Gastrocnemius medialis (tissue), 4 donors: Measurements from ENCODE around the gene NCOA7. TPM values are rescaled to one million over a fixed set of nuclear protein-coding genes. Genes with fewer than 3 reads are reported as not detected.

Experiments used
- ATAC-seq, 2 donors: fragments of 150-250 bp; one replicate each; pipeline ENCODE4 v1.9.1; 2016
- DNase-seq, 2 donors: peaks; one replicate each; pipeline ENCODE4 v3.0.0-alpha.2; 2019
- H3K27ac ChIP-seq, 4 donors: fragments of 200-600 bp; sonication (generic); 1 replicate in 1 of 4; 2 replicates in 3 of 4; pipeline ENCODE4 v1.5.1; 2016 to 2018; ENCODE audit warnings: mild to moderate bottlenecking in 2 of 4, moderate library complexity in 1 of 4
- H3K27me3 ChIP-seq, 3 donors: fragments of 200-600 bp; sonication (generic) in 2 of 3; 1 replicate in 1 of 3; 2 replicates in 2 of 3; pipeline versions ENCODE4 v1.5.1 to v1.6.0; 2016 to 2019; ENCODE audit warnings: mild to moderate bottlenecking in 1 of 3, moderate library complexity in 1 of 3
- H3K36me3 ChIP-seq, 2 donors: fragments of 200-600 bp; sonication (generic) in 1 of 2; one replicate each; pipeline ENCODE4 v1.5.1; 2017 to 2018
- H3K4me1 ChIP-seq, 2 donors: fragments of 200-600 bp; sonication (generic) in 1 of 2; one replicate each; pipeline ENCODE4 v1.5.1; 2016 to 2017; ENCODE audit warnings: mild to moderate bottlenecking in 2 of 2
- H3K4me3 ChIP-seq, 4 donors: fragments of 200-600 bp; sonication (generic) in 3 of 4; 1 replicate in 1 of 4; 2 replicates in 3 of 4; pipeline ENCODE4 v1.5.1; 2016 to 2019; ENCODE audit warnings: mild to moderate bottlenecking in 2 of 4
- H3K9me3 ChIP-seq, 3 donors: fragments of 200-600 bp; sonication (generic) in 2 of 3; 1 replicate in 1 of 3; 2 replicates in 2 of 3; pipeline ENCODE4 v1.5.1; 2016 to 2019
- CTCF ChIP-seq, 5 experiments: fragments of 450-650 bp in 3 of 5; fragments of 200-600 bp in 2 of 5; sonication (generic) in 2 of 5; IDR thresholded peaks in 4 of 5; conservative IDR thresholded peaks in 1 of 5; 1 replicate in 4 of 5; 2 replicates in 1 of 5; pipeline ENCODE4 v1.5.1; 2016 to 2019; ENCODE audit warnings: antibody characterized with exemption in 5 of 5, mild to moderate bottlenecking in 3 of 5, moderate library complexity in 3 of 5
- POLR2A ChIP-seq, 2 donors: fragments of 450-650 bp; IDR thresholded peaks; one replicate each; pipeline ENCODE4 v1.6.1; 2017; ENCODE audit warnings: antibody characterized with exemption in 2 of 2, mild to moderate bottlenecking in 2 of 2, moderate library complexity in 2 of 2
- in situ Hi-C, 4 donors: fragments of 200-750 bp; cut with MboI; loops; one replicate each; pipeline versions ENCODE4 v1.15.0 to v1.8.0; 2017; ENCODE audit warnings: low sequenced_read_pairs in 4 of 4
- intact Hi-C: fragments of 100-400 bp; cut with DNase I; formaldehyde crosslinking; loops from one replicate; pipeline ENCODE4 v1.15.1; 2023; ENCODE audit warnings: low total_unique reads
- total RNA-seq, 4 donors: library from RNA; depleted of rRNA; stranded (reverse); fragments of >200 nt; gene quantifications; one replicate each; pipeline versions ENCODE4 v1.1.0 to v1.2.3, GENCODE V29; 2016

The NCOA7 gene
- total RNA-seq, 4 donors from 2014 or later: 7.0 to 9.5 (median 9.2) TPM

- Histone ChIP-seq H3K4me3 (no peak overlapping the region), H3K27ac (peak overlapping the region; percentile 4 to 59 (median 30)), H3K9me3 (no peaks in the 10 kb centered on the region), H3K36me3 (no peaks in the 10 kb centered on the region), H3K4me1 (peaks cover 8 to 24% of the 10 kb centered on the region in 2 donors), H3K27me3 (no peaks in the 10 kb centered on the region)
- ATAC-seq: no peak
- in situ Hi-C loops: no loop called here
- no peak for TF ChIP-seq CTCF (IDR thresholded peaks at IDR 0.05 in 4 of 5, conservative IDR thresholded peaks at IDR 0.05 in 1 of 5)
- DNase-seq: no peak
- intact Hi-C loops: no loop called here
Observed at GRCh38 chr6:125818225-125818657, 27.5 kb downstream of the NCOA7 start.

- ATAC-seq: peak in 1 of 2 donors; percentile 61
- H3K27me3 ChIP-seq: no peaks in the 10 kb centered on the region
- in situ Hi-C loops: no loop called here
- peak overlapping the region; percentile 4 to 59 (median 30) for H3K27ac ChIP-seq
- intact Hi-C loops: no loop called here
- TF ChIP-seq POLR2A (IDR thresholded peaks at IDR 0.05) (no peak), CTCF (IDR thresholded peaks at IDR 0.05 in 4 of 5, conservative IDR thresholded peaks at IDR 0.05 in 1 of 5) (no peak)
- no peak overlapping the region for H3K4me3 ChIP-seq
- no peak for DNase-seq
- H3K9me3 ChIP-seq: no peaks in the 10 kb centered on the region
- peaks cover 8 to 24% of the 10 kb centered on the region in 2 donors for H3K4me1 ChIP-seq
- no peaks in the 10 kb centered on the region for H3K36me3 ChIP-seq
Observed at GRCh38 chr6:125818772-125819260, 28.1 kb downstream of the NCOA7 start.

- Histone ChIP-seq H3K27me3 (no peaks in the 10 kb centered on the region), H3K36me3 (no peaks in the 10 kb centered on the region), H3K27ac (no peak overlapping the region), H3K4me1 (peaks cover 8 to 18% of the 10 kb centered on the region in 2 donors), H3K9me3 (no peaks in the 10 kb centered on the region), H3K4me3 (no peak overlapping the region)
- DNase-seq (no peak), ATAC-seq (no peak)
- intact Hi-C loops: no loop called here
- in situ Hi-C loops: no loop called here
- TF ChIP-seq CTCF (IDR thresholded peaks at IDR 0.05 in 4 of 5, conservative IDR thresholded peaks at IDR 0.05 in 1 of 5) (no peak), POLR2A (IDR thresholded peaks at IDR 0.05) (no peak)
Observed at GRCh38 chr6:125819535-125820326, 29.0 kb downstream of the NCOA7 start.

- DNase-seq (no peak), ATAC-seq (peak; percentile 46)
- Histone ChIP-seq H3K36me3 (no peaks in the 10 kb centered on the region), H3K4me1 (peaks cover 8 to 14% of the 10 kb centered on the region in 2 donors), H3K4me3 (no peak overlapping the region), H3K27me3 (no peaks in the 10 kb centered on the region), H3K27ac (peak overlapping the region in 3 of 4 donors; percentile 23 to 49 (median 34)), H3K9me3 (no peaks in the 10 kb centered on the region)
- intact Hi-C loops (no loop called here), in situ Hi-C loops (no loop called here)
- no peak for TF ChIP-seq POLR2A (IDR thresholded peaks at IDR 0.05)
- no peak for TF ChIP-seq CTCF (IDR thresholded peaks at IDR 0.05 in 4 of 5, conservative IDR thresholded peaks at IDR 0.05 in 1 of 5)
Observed at GRCh38 chr6:125821825-125822281, 31.1 kb downstream of the NCOA7 start.
